AG09309 (cell line): ENCODE measurements around the gene DISC1.

Source experiments
- DNase-seq: peaks from one replicate; pipeline ENCODE4 v3.0.0-alpha.2; 2010; ENCODE audit warnings: low read depth
- H3K4me3 ChIP-seq: 2 replicates; pipeline ENCODE4 v1.5.1; 2011; ENCODE audit warnings: mild to moderate bottlenecking, low read depth, low read length, moderate library complexity; ENCODE audit not compliant: control insufficient read depth
- CTCF ChIP-seq: IDR thresholded peaks from 2 replicates; pipeline ENCODE4 v1.5.1; 2011; ENCODE audit warnings: mild to moderate bottlenecking, low read depth, low read length, inconsistent platforms; ENCODE audit not compliant: insufficient read depth, control insufficient read depth; ENCODE audit errors: missing control alignments

Gene DISC1

DNA sequence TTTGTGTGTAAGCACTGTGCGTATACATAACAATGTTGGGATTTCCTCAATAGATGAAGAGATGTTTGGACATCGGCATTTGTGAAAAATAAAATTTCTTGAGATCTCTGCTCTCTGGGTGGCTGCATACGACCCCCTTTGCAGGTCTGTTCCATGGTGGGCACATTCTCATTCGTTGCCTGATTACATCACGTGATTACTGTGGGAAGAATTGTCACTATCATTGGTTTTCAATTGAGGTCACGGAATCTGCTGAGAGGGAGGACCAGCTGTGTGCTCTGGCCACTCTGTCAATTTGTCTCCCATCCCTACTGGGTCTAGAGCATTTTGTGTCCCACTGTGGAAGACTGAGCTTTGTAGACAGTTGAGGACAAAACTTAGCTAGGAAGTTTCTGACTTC lies 81.8 kb downstream of the DISC1 start:
- H3K4me3 ChIP-seq: no peak overlapping the region
- no peak for DNase-seq
- TF ChIP-seq CTCF: no peak

GRCh38 chr1:231714440-231714839 lies 87.8 kb downstream of the DISC1 start:
- H3K4me3 ChIP-seq: no peak overlapping the region
- no peak for TF ChIP-seq CTCF
- DNase-seq: no peak

DNA sequence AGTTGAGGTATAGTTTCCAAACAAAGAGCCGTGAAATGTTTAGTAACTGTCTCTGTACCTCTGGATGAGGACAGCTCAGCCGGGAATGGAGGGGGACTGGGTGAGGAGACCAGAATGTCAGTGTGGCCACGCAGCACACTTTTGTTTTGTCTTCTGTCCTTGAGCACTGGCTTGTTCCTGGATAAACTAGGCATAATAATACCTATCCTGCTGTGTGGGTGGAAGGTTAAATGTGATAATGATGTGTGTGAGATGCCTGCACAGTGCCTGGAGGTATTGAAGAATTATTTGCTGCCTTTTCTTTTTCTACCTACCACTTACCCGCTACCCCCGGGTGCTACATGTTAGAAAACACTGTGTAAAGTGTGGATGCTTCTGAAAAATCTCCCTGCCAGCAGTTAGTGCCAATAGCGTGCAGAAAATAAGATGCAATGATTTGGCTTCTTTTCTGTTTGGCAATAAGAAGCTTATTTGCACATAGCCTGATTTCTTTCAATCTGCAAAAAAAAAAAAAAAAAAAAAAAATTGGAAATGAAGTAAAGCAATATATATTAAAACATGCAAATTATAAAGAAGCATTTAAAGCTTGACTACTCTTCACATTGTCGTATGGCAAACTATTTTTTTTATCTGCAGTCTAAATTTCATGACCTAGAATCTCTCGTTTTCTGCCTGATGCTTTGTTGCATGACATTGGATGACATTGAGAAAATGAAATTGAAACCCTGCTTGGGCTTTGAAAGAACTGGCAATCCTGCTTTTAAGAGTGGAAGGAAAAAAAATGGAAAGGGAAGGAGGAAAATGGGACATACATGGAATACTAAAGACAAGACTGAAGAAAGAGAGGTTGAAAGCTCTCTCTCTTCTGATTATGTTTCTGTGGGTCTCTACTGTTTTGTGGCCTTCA lies 89.5 kb downstream of the DISC1 start:
- TF ChIP-seq CTCF: no peak
- no peak overlapping the region for H3K4me3 ChIP-seq
- no peak for DNase-seq

DNA sequence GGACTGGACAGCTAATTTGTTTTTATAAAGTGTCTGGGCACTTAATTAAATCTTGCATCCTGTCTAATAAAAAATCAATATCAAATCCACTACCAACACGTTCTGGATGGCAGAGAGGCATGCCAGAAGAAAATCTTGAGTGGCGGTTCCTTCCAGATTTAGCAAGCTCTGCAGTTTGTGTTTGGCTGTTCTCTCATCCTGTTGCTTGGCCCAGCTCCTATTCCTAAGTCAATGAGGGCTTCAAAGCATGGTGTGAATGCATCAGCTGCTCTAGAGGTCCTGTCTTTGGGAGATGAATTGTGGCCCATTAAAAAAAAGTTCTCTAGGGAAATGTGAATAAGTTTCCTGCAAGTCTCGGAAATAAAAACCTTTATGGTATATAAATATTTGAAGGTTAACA lies 90.3 kb downstream of the DISC1 start:
- no peak overlapping the region for H3K4me3 ChIP-seq
- no peak for TF ChIP-seq CTCF
- DNase-seq: no peak

GRCh38 chr1:231719485-231720183 lies 93.0 kb downstream of the DISC1 start:
- TF ChIP-seq CTCF: no peak
- no peak overlapping the region for H3K4me3 ChIP-seq
- no peak for DNase-seq

DNA sequence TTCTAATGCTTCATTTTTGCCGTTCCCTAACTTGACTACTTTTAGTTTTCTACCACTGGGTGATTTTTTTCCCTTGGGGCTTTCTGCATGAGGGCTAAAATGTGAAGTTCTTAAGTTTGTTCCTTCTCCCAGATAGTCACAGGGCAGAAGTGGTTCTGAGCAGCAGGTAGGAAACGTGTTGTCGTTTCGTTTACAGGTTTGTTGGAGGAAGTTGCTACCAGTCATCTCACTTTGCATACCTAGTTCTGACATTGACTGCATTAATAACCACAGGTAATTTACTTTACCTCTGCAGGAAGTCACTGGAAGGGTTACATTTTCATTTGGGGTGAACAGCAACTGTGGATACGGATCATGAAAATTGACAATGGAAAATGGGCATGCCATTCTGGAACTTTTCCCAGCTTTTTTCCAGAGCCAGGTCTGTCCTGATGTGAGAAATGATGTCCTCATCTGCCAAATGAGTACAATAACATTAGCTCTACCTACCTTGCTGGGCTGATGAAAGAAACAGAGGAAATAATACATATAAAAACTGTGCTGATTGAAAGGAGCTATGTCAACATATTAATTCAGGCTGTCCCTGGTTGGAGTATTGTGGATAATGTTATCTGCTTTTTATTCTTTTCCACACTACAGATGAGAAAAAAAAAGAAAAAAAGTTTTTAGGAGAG lies 94.2 kb downstream of the DISC1 start:
- H3K4me3 ChIP-seq: no peak overlapping the region
- DNase-seq: no peak
- TF ChIP-seq CTCF: no peak
